Brain microvascular endothelial cell (primary cell): Measurements from ENCODE around the gene REPIN1.

ENCODE experiments used
- DNase-seq: peaks from one replicate; pipeline ENCODE4 v3.0.0-alpha.2; 2020
- H3K27ac ChIP-seq: fragments of 250-450 bp; sonication (Bioruptor Pico); 2 replicates; pipeline ENCODE4 v1.5.1; 2020; ENCODE audit warnings: mild to moderate bottlenecking, moderate library complexity
- H3K27me3 ChIP-seq: fragments of 250-450 bp; sonication (Bioruptor Pico); replicated peaks from 2 replicates; pipeline ENCODE4 v1.5.1; 2020; ENCODE audit warnings: mild to moderate bottlenecking
- H3K36me3 ChIP-seq: fragments of 250-450 bp; sonication (Bioruptor Pico); replicated peaks from 2 replicates; pipeline ENCODE4 v1.5.1; 2020; ENCODE audit warnings: mild to moderate bottlenecking
- H3K4me3 ChIP-seq: 2 replicates; pipeline ENCODE4 v1.5.1; 2011; ENCODE audit warnings: low read depth, mild to moderate bottlenecking, control low read depth, low read length, moderate library complexity
- in situ Hi-C: cut with HindIII; loops from 2 replicates; pipeline ENCODE4 v1.10.0; 2017; ENCODE audit warnings: low sequenced_read_pairs, low pct_ligation_motif_present
- TF ChIP-seq, protein P1 (sequence below): IDR thresholded peaks from 2 replicates; pipeline ENCODE4 v1.5.1; 2011; ENCODE audit warnings: low read depth, mild to moderate bottlenecking, moderate library complexity, low read length, control low read depth, inconsistent platforms; ENCODE audit errors: missing control alignments

Gene REPIN1

DNA sequence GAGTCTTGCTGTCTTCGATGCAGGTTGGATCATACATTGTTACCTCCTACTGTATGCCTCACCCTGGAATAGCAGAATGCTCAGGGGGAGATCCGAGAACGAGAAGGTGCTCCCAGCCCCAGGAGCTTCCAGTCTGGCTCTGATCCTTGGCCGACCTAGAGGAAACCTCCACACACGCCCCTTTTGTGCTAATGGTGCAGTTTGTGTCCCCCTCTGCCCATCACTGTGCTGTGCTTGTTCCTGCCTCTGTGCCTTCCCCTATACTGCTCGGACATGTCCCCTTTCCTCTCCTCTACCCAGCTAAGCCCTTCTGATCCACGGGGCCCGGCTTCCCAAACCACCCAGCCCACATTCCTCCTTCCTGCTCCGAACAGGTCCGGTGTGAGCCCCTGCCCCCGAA is 43.0 kb downstream of the REPIN1 start:
- in situ Hi-C loops, result no loop called here
- TF ChIP-seq, protein P1, sequence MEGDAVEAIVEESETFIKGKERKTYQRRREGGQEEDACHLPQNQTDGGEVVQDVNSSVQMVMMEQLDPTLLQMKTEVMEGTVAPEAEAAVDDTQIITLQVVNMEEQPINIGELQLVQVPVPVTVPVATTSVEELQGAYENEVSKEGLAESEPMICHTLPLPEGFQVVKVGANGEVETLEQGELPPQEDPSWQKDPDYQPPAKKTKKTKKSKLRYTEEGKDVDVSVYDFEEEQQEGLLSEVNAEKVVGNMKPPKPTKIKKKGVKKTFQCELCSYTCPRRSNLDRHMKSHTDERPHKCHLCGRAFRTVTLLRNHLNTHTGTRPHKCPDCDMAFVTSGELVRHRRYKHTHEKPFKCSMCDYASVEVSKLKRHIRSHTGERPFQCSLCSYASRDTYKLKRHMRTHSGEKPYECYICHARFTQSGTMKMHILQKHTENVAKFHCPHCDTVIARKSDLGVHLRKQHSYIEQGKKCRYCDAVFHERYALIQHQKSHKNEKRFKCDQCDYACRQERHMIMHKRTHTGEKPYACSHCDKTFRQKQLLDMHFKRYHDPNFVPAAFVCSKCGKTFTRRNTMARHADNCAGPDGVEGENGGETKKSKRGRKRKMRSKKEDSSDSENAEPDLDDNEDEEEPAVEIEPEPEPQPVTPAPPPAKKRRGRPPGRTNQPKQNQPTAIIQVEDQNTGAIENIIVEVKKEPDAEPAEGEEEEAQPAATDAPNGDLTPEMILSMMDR, result no peak
- Histone ChIP-seq H3K27ac (no peak overlapping the region), H3K4me3 (no peak overlapping the region), H3K27me3 (no peaks in the 10 kb centered on the region), H3K36me3 (no peaks in the 10 kb centered on the region)
- no peak for DNase-seq

DNA sequence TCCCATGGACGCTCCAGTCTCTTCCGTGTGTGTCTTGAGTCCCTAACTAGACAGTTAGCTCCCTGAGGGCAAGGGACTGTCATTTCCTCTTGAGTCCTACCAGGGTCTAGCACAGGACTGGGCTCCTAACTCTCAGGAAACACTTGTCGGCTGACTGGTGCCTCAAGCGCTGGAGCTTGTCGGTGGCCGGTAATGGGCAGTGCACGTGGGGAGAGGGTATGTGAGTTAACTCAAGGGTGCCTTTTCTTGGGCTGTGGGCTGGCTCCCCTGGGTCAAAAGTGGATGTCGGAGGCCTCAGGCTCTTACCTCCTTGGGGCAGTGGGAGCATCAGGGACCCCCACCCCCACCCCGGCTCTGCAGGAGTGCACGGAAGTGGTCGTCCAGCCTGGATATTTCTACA is 43.4 kb downstream of the REPIN1 start:
- no peaks in the 10 kb centered on the region for H3K36me3 ChIP-seq
- no peaks in the 10 kb centered on the region for H3K27me3 ChIP-seq
- in situ Hi-C loops, result no loop called here
- H3K27ac ChIP-seq, result no peak overlapping the region
- DNase-seq, result no peak
- no peak overlapping the region for H3K4me3 ChIP-seq
- TF ChIP-seq, protein P1, result no peak

DNA sequence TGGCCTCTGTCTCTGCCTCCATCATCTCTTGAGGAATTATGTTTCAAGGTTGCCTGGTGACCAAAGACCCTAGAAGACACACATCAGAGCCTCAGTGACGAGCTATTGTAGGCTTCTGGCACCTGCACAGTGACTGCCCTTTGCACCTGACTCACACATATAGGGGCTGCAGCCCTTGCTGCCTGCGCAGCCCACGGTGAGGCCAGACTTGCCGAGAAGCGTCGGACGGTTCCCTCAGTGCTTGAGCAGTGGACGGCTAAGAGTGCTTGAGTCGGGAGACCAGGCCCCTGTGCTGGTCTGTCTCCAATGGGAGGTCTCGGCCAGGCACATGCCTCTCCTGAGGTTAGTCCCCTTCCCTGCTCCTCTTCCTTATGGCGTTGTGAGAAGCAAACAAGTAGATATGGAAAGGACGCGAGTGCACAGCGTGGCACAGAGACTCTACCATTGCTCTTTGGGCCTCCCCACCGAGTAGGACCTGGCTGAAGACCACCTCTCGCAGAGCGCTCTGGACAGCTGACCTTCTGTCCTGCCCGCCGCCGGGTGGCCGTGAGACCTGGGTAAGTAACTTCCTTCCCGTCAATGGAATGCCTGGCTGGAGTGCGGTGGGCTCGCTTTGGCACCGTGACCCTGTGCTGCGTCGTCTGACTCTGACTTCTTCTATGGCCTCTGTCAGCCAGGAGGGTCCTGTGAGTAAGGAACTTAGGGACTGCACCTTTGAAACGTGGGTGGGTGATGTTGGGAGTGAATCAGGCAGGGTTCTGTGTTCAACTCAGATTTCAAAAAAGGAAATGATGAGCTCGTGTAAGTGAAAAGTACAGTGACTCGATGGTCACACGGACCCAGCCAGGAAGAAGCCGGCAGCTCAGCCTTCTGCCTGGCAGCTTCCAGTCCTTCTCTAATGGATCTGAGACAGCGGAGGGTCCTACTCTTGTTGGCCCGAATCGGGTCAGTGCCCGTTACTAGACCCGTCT is 44.2 kb downstream of the REPIN1 start:
- no peak for DNase-seq
- TF ChIP-seq, protein P1, result no peak
- no peak overlapping the region for H3K4me3 ChIP-seq
- H3K36me3 ChIP-seq, result no peaks in the 10 kb centered on the region
- H3K27me3 ChIP-seq, result no peaks in the 10 kb centered on the region
- no peak overlapping the region for H3K27ac ChIP-seq
- in situ Hi-C loops, result no loop called here

GRCh38 chr7:150413640-150414081 is 45.0 kb downstream of the REPIN1 start:
- TF ChIP-seq, protein P1, result no peak
- H3K36me3 ChIP-seq, result no peaks in the 10 kb centered on the region
- no peaks in the 10 kb centered on the region for H3K27me3 ChIP-seq
- no peak for DNase-seq
- H3K27ac ChIP-seq, result no peak overlapping the region
- in situ Hi-C loops, result no loop called here
- H3K4me3 ChIP-seq, result no peak overlapping the region

- DNase-seq, result no peak
- Histone ChIP-seq H3K27me3 (no peaks in the 10 kb centered on the region), H3K4me3 (no peak overlapping the region), H3K27ac (no peak overlapping the region), H3K36me3 (no peaks in the 10 kb centered on the region)
- TF ChIP-seq, protein P1, result no peak
- in situ Hi-C loops, result no loop called here
Measured at GRCh38 chr7:150415161-150416153, 46.8 kb downstream of the REPIN1 start.
